Measurements from ENCODE around the gene EIF6.

Gene EIF6

GRCh38 chr20:35291654-35292503 lies 7.3 kb upstream of the EIF6 start, which contains the start of gene FAM83C:
Gene FAM83C (minus strand): TSS chr20:35292425. CDS start chr20:35292304, 121 bp downstream.
- Histone ChIP-seq H3K4me2 (ENCODE audit: low read length) (no peak within 1 kb of the TSS), H3K9ac (ENCODE audit: low read depth, low read length) (no peak within 1 kb of the TSS), H3K4me1 (ENCODE audit: control insufficient read depth, insufficient read depth, low read length) (peaks cover 1% of the 10 kb centered on the region), H3K4me3 (ENCODE audit: low read length) (no peak within 1 kb of the TSS), H3K9me3 (replicated peaks; ENCODE audit: low read length) (no peaks in the 10 kb centered on the region), H3K27me3 (ENCODE audit: control insufficient read depth, insufficient read depth, low read length) (no peaks in the 10 kb centered on the region), H3K36me3 (ENCODE audit: insufficient read depth, low read length) (no peaks in the 10 kb centered on the region)

GRCh38 chr20:35290887-35291417 lies 6.4 kb upstream of the EIF6 start:
- H3K36me3 ChIP-seq (ENCODE audit: insufficient read depth, low read length) = no peaks in the 10 kb centered on the region
- no peaks in the 10 kb centered on the region for H3K9me3 ChIP-seq (replicated peaks; ENCODE audit: low read length)
- no peak overlapping the region for H3K4me2 ChIP-seq (ENCODE audit: low read length)
- H3K4me1 ChIP-seq (ENCODE audit: control insufficient read depth, insufficient read depth, low read length) = peaks cover under 1% of the 10 kb centered on the region
- H3K4me3 ChIP-seq (ENCODE audit: low read length) = no peak overlapping the region
- no peaks in the 10 kb centered on the region for H3K27me3 ChIP-seq (ENCODE audit: control insufficient read depth, insufficient read depth, low read length)
- no peak overlapping the region for H3K9ac ChIP-seq (ENCODE audit: low read depth, low read length)

- Histone ChIP-seq H3K9me3 (replicated peaks; ENCODE audit: low read length) (no peaks in the 10 kb centered on the region), H3K27me3 (ENCODE audit: control insufficient read depth, insufficient read depth, low read length) (no peaks in the 10 kb centered on the region), H3K4me2 (ENCODE audit: low read length) (no peak overlapping the region), H3K36me3 (ENCODE audit: insufficient read depth, low read length) (peaks cover 2% of the 10 kb centered on the region), H3K4me3 (ENCODE audit: low read length) (no peak overlapping the region), H3K4me1 (ENCODE audit: control insufficient read depth, insufficient read depth, low read length) (peaks cover 7% of the 10 kb centered on the region), H3K9ac (ENCODE audit: low read depth, low read length) (no peak overlapping the region)
These were observed 5.8 kb upstream of the EIF6 start for GRCh38 chr20:35290186-35290886.

GRCh38 chr20:35288325-35289060 lies 3.9 kb upstream of the EIF6 start:
- H3K36me3 ChIP-seq (ENCODE audit: insufficient read depth, low read length) = peaks cover 2% of the 10 kb centered on the region
- no peak overlapping the region for H3K9ac ChIP-seq (ENCODE audit: low read depth, low read length)
- H3K4me3 ChIP-seq (ENCODE audit: low read length) = no peak overlapping the region
- H3K4me2 ChIP-seq (ENCODE audit: low read length) = no peak overlapping the region
- peaks cover 14% of the 10 kb centered on the region for H3K4me1 ChIP-seq (ENCODE audit: control insufficient read depth, insufficient read depth, low read length)
- no peaks in the 10 kb centered on the region for H3K27me3 ChIP-seq (ENCODE audit: control insufficient read depth, insufficient read depth, low read length)
- no peaks in the 10 kb centered on the region for H3K9me3 ChIP-seq (replicated peaks; ENCODE audit: low read length)

GRCh38 chr20:35287509-35288324 lies 3.1 kb upstream of the EIF6 start:
- Histone ChIP-seq H3K4me3 (ENCODE audit: low read length) (no peak overlapping the region), H3K4me2 (ENCODE audit: low read length) (no peak overlapping the region), H3K27me3 (ENCODE audit: control insufficient read depth, insufficient read depth, low read length) (no peaks in the 10 kb centered on the region), H3K36me3 (ENCODE audit: insufficient read depth, low read length) (peaks cover 7% of the 10 kb centered on the region), H3K4me1 (ENCODE audit: control insufficient read depth, insufficient read depth, low read length) (peaks cover 21% of the 10 kb centered on the region), H3K9ac (ENCODE audit: low read depth, low read length) (no peak overlapping the region), H3K9me3 (replicated peaks; ENCODE audit: low read length) (no peaks in the 10 kb centered on the region)

GRCh38 chr20:35286899-35287508 lies 2.4 kb upstream of the EIF6 start:
- Histone ChIP-seq H3K9ac (ENCODE audit: low read depth, low read length) (no peak overlapping the region), H3K4me3 (ENCODE audit: low read length) (no peak overlapping the region), H3K4me2 (ENCODE audit: low read length) (no peak overlapping the region), H3K9me3 (replicated peaks; ENCODE audit: low read length) (no peaks in the 10 kb centered on the region), H3K36me3 (ENCODE audit: insufficient read depth, low read length) (peaks cover 13% of the 10 kb centered on the region), H3K27me3 (ENCODE audit: control insufficient read depth, insufficient read depth, low read length) (no peaks in the 10 kb centered on the region), H3K4me1 (ENCODE audit: control insufficient read depth, insufficient read depth, low read length) (peaks cover 24% of the 10 kb centered on the region)

GRCh38 chr20:35286077-35286898 lies 1.7 kb upstream of the EIF6 start:
- no peak overlapping the region for H3K9ac ChIP-seq (ENCODE audit: low read depth, low read length)

GRCh38 chr20:35285806-35286076 lies 1.2 kb upstream of the EIF6 start:
- H3K4me2 ChIP-seq (ENCODE audit: low read length) = peak overlapping the region; percentile 96
- H3K27me3 ChIP-seq (ENCODE audit: control insufficient read depth, insufficient read depth, low read length) = no peaks in the 10 kb centered on the region
- peaks cover 20% of the 10 kb centered on the region for H3K36me3 ChIP-seq (ENCODE audit: insufficient read depth, low read length)
- peaks cover 24% of the 10 kb centered on the region for H3K4me1 ChIP-seq (ENCODE audit: control insufficient read depth, insufficient read depth, low read length)
- no peaks in the 10 kb centered on the region for H3K9me3 ChIP-seq (replicated peaks; ENCODE audit: low read length)
- H3K9ac ChIP-seq (ENCODE audit: low read depth, low read length) = no peak overlapping the region
- peak overlapping the region; percentile 83 for H3K4me3 ChIP-seq (ENCODE audit: low read length)

More at GRCh38 chr20:35286077-35286898, 1.7 kb upstream of the EIF6 start:
- Histone ChIP-seq H3K9me3 (replicated peaks; ENCODE audit: low read length) (no peaks in the 10 kb centered on the region), H3K4me2 (ENCODE audit: low read length) (no peak overlapping the region), H3K27me3 (ENCODE audit: control insufficient read depth, insufficient read depth, low read length) (no peaks in the 10 kb centered on the region), H3K4me3 (ENCODE audit: low read length) (no peak overlapping the region), H3K36me3 (ENCODE audit: insufficient read depth, low read length) (peaks cover 18% of the 10 kb centered on the region), H3K4me1 (ENCODE audit: control insufficient read depth, insufficient read depth, low read length) (peaks cover 24% of the 10 kb centered on the region)

GRCh38 chr20:35284992-35285805 lies 627 bp upstream of the EIF6 start:
- Histone ChIP-seq H3K4me2 (ENCODE audit: low read length) (peak overlapping the region; percentile 96), H3K36me3 (ENCODE audit: insufficient read depth, low read length) (peaks cover 25% of the 10 kb centered on the region), H3K27me3 (ENCODE audit: control insufficient read depth, insufficient read depth, low read length) (no peaks in the 10 kb centered on the region), H3K4me1 (ENCODE audit: control insufficient read depth, insufficient read depth, low read length) (peaks cover 24% of the 10 kb centered on the region), H3K9me3 (replicated peaks; ENCODE audit: low read length) (no peaks in the 10 kb centered on the region), H3K9ac (ENCODE audit: low read depth, low read length) (peak overlapping the region; percentile 97), H3K4me3 (ENCODE audit: low read length) (peak overlapping the region; percentile 83)

Data from skeletal muscle satellite cell (primary cell).